HG03354 (cell line): ENCODE results near the gene HELB.

ENCODE experiments used
- ATAC-seq: cut with Tn5 transposase; IDR thresholded peaks from one replicate; pipeline ENCODE4 v1.9.1; 2021; ENCODE audit warnings: mild to moderate bottlenecking; ENCODE audit not compliant: unreplicated experiment, poor library complexity, severe bottlenecking

The HELB gene

DNA sequence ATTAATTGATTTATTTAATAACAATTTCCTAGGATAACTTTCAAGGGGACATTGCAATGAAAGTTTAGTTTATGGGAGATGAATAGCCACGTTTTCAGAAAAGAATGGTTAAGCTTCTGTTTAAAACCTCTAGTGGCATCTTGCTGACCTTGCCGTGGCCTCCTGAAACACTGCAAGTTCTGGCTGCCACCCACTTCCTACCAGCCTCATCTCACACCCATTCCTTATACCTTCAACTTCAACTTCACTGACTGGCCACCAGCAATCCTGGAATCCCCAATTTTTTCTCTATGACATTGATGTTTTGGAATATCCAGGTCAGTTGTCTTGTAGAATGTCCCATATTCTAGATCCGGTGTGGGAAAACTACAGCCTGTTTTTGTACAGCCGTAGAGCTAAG lies 5.2 kb upstream of the HELB start:
- no peak for ATAC-seq

- no peak for ATAC-seq
Observed at GRCh38 chr12:66297923-66298322, 4.4 kb upstream of the HELB start.

- ATAC-seq = no peak
Observed at GRCh38 chr12:66302827-66303169, 505 bp downstream of the HELB start.

DNA sequence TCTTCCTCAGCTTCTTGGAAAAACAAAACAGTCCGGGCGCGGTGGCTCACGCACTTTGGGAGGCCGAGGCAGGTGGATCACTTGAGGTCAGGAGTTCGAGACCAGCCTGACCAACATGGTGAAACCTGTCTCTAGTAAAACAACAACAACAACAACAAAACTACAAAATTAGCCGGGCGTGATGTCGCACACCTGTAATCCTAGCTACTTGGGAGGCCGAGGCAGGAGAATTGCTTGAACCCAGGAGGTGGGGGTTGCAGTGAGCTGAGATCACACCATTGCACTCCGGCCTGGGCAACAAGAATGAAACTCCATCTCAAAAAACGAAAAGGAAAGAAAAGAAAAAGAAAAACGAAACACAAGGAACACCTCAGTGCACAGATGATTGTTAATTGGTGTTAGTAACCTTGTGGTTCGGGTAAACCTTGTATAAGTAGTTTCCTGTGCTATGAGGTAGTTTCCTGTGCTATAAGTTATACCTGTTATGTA lies 1.1 kb downstream of the HELB start:
- ATAC-seq = peak; percentile 67

DNA sequence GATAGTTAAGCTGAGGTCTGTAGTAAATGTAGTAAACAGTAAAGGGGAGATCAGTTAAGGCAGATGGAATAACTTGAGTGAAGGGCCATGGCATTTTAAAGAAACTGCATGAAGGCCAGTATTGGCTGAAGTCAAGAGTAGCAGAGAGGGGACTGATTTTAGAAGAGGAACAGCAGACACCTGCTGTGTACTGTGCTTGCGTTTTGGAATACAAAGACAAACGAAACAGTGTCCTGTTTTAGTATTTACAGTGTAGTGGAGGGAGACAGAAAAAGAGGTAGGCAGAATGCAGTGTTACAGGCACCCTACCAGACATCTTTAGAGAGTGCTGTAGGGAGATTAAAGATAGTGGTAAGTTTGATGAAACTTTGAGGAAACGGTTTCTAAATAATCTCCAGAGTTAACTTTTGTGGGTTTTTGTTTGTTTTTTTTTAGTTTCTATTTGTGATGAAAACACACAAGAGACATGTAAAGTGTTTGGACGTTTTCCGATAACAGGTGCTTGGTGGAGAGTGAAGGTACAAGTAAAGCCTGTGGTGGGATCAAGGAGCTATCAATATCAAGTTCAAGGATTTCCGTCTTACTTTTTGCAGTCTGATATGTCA lies 2.1 kb downstream of the HELB start:
- ATAC-seq = no peak

- ATAC-seq = no peak
Observed at GRCh38 chr12:66309606-66310005, 7.3 kb downstream of the HELB start.

DNA sequence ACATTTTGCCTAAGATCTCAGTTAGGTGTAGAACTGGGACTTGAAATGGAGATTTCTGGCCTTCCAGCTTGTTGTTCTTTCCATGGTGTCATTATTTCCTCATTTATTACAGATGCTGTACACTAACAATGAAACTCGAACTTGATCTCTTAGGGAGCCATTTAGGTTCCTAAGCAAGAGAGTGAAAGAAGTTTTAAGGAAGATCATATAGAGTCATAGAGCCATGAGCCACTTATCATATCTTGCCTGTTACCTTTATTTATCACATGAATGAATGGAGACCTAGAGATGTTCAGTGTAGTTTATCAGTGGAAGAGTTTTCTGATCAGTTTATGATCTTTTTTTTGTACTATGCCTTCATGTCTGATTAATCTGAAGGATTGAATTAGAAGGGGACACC lies 9.9 kb downstream of the HELB start:
- no peak for ATAC-seq

- ATAC-seq = no peak
Observed at GRCh38 chr12:66314278-66314677, 12.0 kb downstream of the HELB start.

GRCh38 chr12:66319266-66319954 lies 17.1 kb downstream of the HELB start:
- peak; percentile 50 for ATAC-seq

GRCh38 chr12:66320996-66321395 lies 18.7 kb downstream of the HELB start:
- no peak for ATAC-seq

- no peak for ATAC-seq
Observed at GRCh38 chr12:66321435-66321834, 19.1 kb downstream of the HELB start.

DNA sequence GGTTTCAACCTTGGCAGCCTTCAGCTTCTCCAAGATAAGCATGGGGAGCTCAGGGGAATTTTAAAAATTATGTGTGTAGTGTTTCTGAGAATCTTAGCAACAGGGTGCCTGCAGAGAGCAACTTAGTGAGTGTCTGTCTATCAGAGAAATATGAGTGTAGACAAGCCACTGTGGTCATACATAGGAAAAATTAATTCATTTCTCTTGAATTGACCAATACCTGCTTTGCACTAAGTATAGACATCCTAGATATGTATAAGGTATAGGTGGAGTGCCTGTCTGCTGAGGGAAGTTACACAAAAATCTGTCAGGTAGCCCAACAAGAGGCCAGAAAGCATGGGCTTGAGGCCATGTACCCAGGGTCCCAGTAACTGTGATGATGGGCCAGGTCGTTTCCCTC lies 20.7 kb downstream of the HELB start:
- no peak for ATAC-seq

- ATAC-seq = no peak
Observed at GRCh38 chr12:66329941-66330340, 27.6 kb downstream of the HELB start.

DNA sequence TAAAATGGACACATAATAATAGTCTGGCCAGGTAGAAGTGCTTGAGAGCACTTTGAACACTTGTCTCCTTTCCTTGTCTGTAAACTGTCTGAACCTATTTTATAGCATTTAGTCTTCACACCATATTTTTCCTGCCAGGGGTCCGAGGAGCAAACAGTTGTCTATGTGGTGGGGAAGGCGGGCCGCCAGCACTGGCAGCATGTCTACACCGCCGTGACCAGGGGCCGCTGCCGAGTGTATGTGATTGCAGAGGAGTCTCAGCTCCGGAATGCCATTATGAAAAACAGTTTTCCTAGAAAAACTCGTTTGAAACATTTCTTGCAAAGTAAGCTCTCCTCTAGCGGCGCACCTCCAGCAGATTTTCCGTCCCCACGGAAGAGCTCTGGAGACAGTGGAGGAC lies 28.7 kb downstream of the HELB start:
- no peak for ATAC-seq

DNA sequence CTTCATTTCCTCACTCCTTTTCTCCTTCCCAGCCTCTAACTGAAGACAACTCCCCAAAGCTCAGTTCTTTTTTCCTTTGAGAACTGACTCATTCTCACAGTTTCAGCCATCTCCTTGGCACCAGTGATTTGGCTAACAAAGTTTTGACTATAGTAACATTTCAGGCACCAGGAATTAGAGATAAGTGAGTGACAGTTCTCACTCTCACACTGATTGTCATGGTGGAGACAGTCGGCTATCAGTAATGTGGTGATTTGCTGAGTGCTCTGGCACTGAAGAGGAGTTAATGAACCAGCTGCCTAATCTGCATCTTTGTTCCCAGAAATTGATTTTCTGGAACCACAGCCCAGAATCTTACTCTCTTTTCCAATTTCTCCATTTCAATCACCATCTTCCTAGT lies 29.5 kb downstream of the HELB start:
- ATAC-seq = no peak

GRCh38 chr12:66335746-66336145 lies 33.5 kb downstream of the HELB start:
- ATAC-seq = no peak

DNA sequence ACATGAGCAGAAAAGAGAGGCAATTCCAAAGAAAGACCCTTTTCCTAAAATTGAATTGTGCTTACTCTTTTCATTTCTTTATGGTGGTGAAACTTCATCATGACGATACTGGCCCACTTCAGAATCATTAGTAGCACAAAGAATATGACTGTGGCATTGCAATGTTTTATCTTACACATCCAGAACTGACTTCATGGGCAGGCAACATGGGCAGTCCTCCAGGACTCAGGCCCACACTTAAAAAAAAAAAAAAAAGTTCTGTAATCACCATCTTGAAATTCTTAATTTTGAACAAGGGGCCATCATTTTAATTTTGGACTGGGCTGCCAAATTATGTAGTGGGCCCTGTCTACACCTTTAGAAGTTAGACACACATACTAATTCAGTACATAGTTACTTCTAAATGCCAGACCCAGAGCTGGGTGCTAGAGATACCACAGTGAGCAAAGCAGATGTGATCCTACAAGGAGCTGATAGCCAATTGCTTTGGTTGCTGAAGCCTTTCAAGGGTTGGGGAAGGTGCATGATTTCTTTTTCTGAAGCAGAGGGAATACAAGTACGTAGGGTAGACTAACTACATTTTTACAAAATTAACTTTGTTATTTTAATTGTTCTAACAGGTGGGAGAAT lies 35.2 kb downstream of the HELB start:
- no peak for ATAC-seq

DNA sequence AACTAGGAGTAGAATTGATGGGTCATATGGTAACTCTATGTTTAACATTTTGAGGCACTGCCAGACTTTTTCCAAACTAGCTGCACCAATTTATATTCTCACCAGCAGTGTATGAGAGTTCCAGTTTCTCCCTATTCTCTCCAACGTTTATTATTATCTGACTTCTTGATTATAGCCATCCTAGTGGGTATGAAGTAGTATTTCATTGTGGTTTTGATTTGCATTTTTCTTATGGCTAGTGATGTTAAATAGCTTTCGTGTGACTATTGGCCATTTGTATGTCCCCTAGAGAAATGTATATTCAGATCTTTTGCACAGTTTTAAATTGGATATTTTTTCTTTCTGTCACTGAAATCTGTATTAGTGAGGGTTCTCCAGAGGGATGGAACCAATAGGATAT lies 37.8 kb downstream of the HELB start:
- ATAC-seq = no peak

GRCh38 chr12:66341126-66341525 lies 38.8 kb downstream of the HELB start:
- no peak for ATAC-seq

DNA sequence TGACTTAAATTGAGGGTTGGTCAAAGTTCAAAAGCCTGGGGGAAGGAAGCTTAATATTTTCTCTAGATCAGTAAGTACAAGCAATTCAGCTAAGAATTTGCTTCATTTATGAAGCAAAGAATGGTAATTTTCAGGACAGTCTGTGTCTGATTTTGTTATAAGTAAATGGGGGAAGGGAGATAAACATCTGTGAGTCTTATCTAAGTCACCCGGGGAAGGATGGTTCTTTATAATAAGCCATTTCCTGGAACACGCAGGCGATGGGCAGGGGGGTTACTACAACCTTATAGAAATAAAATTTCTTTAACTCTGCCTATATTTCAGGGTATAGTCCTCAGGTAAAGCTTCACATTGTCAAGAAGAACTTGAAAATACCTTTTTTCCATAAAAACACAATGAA lies 42.9 kb downstream of the HELB start:
- ATAC-seq = no peak

GRCh38 chr12:66345956-66346355 lies 43.7 kb downstream of the HELB start:
- no peak for ATAC-seq
